HepG2 (cell line): ENCODE measurements around the gene SCYL1. TPM values are rescaled to one million over a fixed set of nuclear protein-coding genes. Genes with fewer than 3 reads are reported as not detected.
A peak's percentile ranks its signal among the peaks of the same experiment; 100 is the strongest.

Source experiments
- EEA1 ChIP-seq: sonication (generic); formaldehyde crosslinking; IDR thresholded peaks from 2 replicates; pipeline ENCODE4 v1.5.1; 2020; ENCODE audit warnings: mild to moderate bottlenecking, missing genetic modification reagents, borderline replicate concordance
- HNF4G ChIP-seq, 2 experiments: sonication (generic) in 1 of 2; formaldehyde crosslinking in 1 of 2; IDR thresholded peaks; 2 replicates each; pipeline versions ENCODE4 v1.4.0 to v1.6.1; 2011 to 2020; ENCODE audit warnings: borderline replicate concordance in 2 of 2, low read depth in 2 of 2, mild to moderate bottlenecking in 2 of 2, low read length in 1 of 2, missing genetic modification reagents in 1 of 2, moderate library complexity in 1 of 2
- HOXA5 ChIP-seq: sonication (generic); formaldehyde crosslinking; IDR thresholded peaks from 2 replicates; pipeline ENCODE4 v1.4.0; 2020; ENCODE audit warnings: missing genetic modification reagents
- KDM3A ChIP-seq: IDR thresholded peaks from 2 replicates; pipeline ENCODE4 v1.6.1; 2018; ENCODE audit warnings: low read depth, missing compliant biosample characterization
- MBD4 ChIP-seq: IDR thresholded peaks from 2 replicates; pipeline ENCODE4 v1.6.1; 2012; ENCODE audit warnings: low read length, inconsistent platforms, borderline replicate concordance
- MZF1 ChIP-seq: sonication (generic); formaldehyde crosslinking; IDR thresholded peaks from 2 replicates; pipeline ENCODE4 v1.8.1; 2023; ENCODE audit warnings: mild to moderate bottlenecking, missing genetic modification reagents, borderline replicate concordance
- NBN ChIP-seq: fragments of 450-650 bp; conservative IDR thresholded peaks from 2 replicates; pipeline ENCODE4 v1.6.1; 2017
- NFYC ChIP-seq: IDR thresholded peaks from 2 replicates; pipeline ENCODE4 v1.6.1; 2016; ENCODE audit warnings: missing genetic modification reagents, missing compliant biosample characterization
- REPIN1 ChIP-seq: sonication (generic); formaldehyde crosslinking; IDR thresholded peaks from 2 replicates; pipeline ENCODE4 v1.8.0; 2022; ENCODE audit warnings: missing genetic modification reagents, low read depth, mild to moderate bottlenecking, borderline replicate concordance
- SMAD1 ChIP-seq: sonication (generic); formaldehyde crosslinking; IDR thresholded peaks from 2 replicates; pipeline ENCODE4 v1.4.0; 2020; ENCODE audit warnings: missing genetic modification reagents, low read depth, mild to moderate bottlenecking, borderline replicate concordance
- TBP ChIP-seq: sonication (generic); formaldehyde crosslinking; IDR thresholded peaks from 2 replicates; pipeline ENCODE4 v1.5.0; 2020; ENCODE audit warnings: missing genetic modification reagents
- WIZ ChIP-seq: sonication (generic); formaldehyde crosslinking; IDR thresholded peaks from 2 replicates; pipeline ENCODE4 v1.5.1; 2020; ENCODE audit warnings: mild to moderate bottlenecking, missing genetic modification reagents
- ZIK1 ChIP-seq: sonication (generic); formaldehyde crosslinking; IDR thresholded peaks from 2 replicates; pipeline ENCODE4 v1.5.0; 2020; ENCODE audit warnings: mild to moderate bottlenecking, low read depth, missing genetic modification reagents, borderline replicate concordance
- ZNF264 ChIP-seq: sonication (generic); formaldehyde crosslinking; IDR thresholded peaks from 2 replicates; pipeline ENCODE4 v1.4.0; 2020; ENCODE audit warnings: missing genetic modification reagents
- ZNF350 ChIP-seq: sonication (generic); formaldehyde crosslinking; IDR thresholded peaks from 2 replicates; pipeline ENCODE4 v1.4.0; 2020; ENCODE audit warnings: mild to moderate bottlenecking, low read depth, missing genetic modification reagents, borderline replicate concordance
- ZNF75D ChIP-seq: sonication (generic); formaldehyde crosslinking; IDR thresholded peaks from 2 replicates; pipeline ENCODE4 v1.8.1; 2023; ENCODE audit warnings: missing genetic modification reagents, mild to moderate bottlenecking, borderline replicate concordance
- ZNF761 ChIP-seq: sonication (generic); formaldehyde crosslinking; conservative IDR thresholded peaks from 2 replicates; pipeline ENCODE4 v1.4.0; 2020; ENCODE audit warnings: mild to moderate bottlenecking, missing genetic modification reagents
- ZNF781 ChIP-seq: sonication (generic); formaldehyde crosslinking; IDR thresholded peaks from 2 replicates; pipeline ENCODE4 v1.5.1; 2020; ENCODE audit warnings: borderline replicate concordance, mild to moderate bottlenecking, missing genetic modification reagents; ENCODE audit errors: not compliant biosample characterization
- ZNF850 ChIP-seq: sonication (generic); formaldehyde crosslinking; conservative IDR thresholded peaks from 2 replicates; pipeline ENCODE4 v1.9.0; 2021; ENCODE audit warnings: mild to moderate bottlenecking, missing genetic modification reagents
- ZNF878 ChIP-seq: sonication (generic); formaldehyde crosslinking; IDR thresholded peaks from 2 replicates; pipeline ENCODE4 v1.8.1; 2023; ENCODE audit warnings: mild to moderate bottlenecking, missing genetic modification reagents, moderate library complexity
- polyA plus RNA-seq, 8 experiments: library from polyadenylated mRNA; depleted of rRNA in 3 of 8; stranded (reverse) in 7 of 8; unstranded in 1 of 8; fragments of >200 nt; fragmentation: Illumina TruSeq in 4 of 8; extraction: Trizol in 4 of 8; gene quantifications; 2 replicates each; pipeline versions ENCODE4 v1.2.1 to v1.2.3, GENCODE V29; 2011 to 2016; ENCODE audit warnings: low read depth in 4 of 8, missing spikeins in 1 of 8, mixed read lengths in 1 of 8; ENCODE audit not compliant: insufficient read depth in 1 of 8
- total RNA-seq, 5 experiments: library from RNA; depleted of rRNA; stranded (reverse); fragments of >200 nt; fragmentation: Illumina TruSeq; extraction: Trizol; gene quantifications; 2 replicates each; pipeline ENCODE4 v1.2.3, GENCODE V29; 2016; ENCODE audit warnings: low read depth in 1 of 5
- TF ChIP-seq, protein P1 (sequence below): sonication (generic); formaldehyde crosslinking; IDR thresholded peaks from 2 replicates; pipeline ENCODE4 v1.5.1; 2020; ENCODE audit warnings: missing genetic modification reagents, mild to moderate bottlenecking, borderline replicate concordance
- TF ChIP-seq, protein P2 (sequence below): sonication (generic); formaldehyde crosslinking; IDR thresholded peaks from 2 replicates; pipeline ENCODE4 v1.4.0; 2020; ENCODE audit warnings: missing genetic modification reagents, borderline replicate concordance
- TF ChIP-seq, protein P3 (sequence below): sonication (generic); formaldehyde crosslinking; IDR thresholded peaks from 2 replicates; pipeline ENCODE4 v1.4.0; 2020; ENCODE audit warnings: missing genetic modification reagents
- TF ChIP-seq, protein P4 (sequence below): IDR thresholded peaks from 2 replicates; pipeline ENCODE4 v1.6.1; 2016; ENCODE audit warnings: missing biosample characterization, missing genetic modification reagents, low read depth

SCYL1 gene
- total and polyA plus RNA-seq, 2 of the 13 experiments (the other 11 are each of a cell fraction or from before 2014, with no cell fraction given), result 65.9 to 103 TPM

DNA sequence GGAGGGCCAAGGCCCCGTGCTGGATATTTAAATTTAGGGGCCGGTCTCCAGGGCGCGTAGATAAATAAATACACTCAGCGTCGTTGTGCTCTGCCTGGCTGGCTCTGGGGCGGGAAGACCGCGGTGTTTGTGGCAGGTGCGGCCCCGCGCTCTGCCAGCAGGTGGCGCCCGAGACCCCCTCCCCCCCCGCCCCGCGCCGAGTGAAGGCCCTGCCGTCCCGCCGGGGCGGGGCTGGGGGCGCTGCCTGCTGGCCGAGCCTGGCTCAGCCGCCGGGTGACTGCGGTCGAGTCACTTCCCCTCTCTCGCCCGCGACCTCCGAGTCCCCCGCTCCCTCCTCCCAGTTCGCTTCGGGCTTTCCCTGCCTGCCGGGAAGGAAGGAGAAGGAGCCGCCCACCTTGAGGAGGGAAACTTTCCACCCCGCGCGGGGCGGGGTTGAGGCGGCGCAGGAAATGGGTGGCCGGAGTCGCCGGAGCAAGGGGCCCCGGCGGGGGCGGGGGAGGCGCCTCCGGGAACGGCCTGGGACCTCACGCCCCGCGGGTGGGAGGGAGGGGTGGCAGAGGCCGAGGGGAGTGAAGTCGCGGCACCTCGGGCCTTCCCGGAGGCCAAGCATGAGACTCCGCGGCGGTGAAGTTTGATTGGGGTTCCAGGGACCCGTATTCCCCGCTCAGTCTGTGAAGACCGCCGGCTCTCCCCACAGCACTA, 49.4 kb downstream of the SCYL1 start (continued):
- TF ChIP-seq, protein P1, sequence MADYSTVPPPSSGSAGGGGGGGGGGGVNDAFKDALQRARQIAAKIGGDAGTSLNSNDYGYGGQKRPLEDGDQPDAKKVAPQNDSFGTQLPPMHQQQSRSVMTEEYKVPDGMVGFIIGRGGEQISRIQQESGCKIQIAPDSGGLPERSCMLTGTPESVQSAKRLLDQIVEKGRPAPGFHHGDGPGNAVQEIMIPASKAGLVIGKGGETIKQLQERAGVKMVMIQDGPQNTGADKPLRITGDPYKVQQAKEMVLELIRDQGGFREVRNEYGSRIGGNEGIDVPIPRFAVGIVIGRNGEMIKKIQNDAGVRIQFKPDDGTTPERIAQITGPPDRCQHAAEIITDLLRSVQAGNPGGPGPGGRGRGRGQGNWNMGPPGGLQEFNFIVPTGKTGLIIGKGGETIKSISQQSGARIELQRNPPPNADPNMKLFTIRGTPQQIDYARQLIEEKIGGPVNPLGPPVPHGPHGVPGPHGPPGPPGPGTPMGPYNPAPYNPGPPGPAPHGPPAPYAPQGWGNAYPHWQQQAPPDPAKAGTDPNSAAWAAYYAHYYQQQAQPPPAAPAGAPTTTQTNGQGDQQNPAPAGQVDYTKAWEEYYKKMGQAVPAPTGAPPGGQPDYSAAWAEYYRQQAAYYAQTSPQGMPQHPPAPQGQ (CRISPR knock-in tag), result no peak
- no peak for TF ChIP-seq ZNF781 (CRISPR knock-in tag)
- TF ChIP-seq ZIK1 (CRISPR knock-in tag), result no peak
- no peak for TF ChIP-seq REPIN1 (CRISPR knock-in tag)
- TF ChIP-seq TBP, result no peak
- TF ChIP-seq SMAD1, result no peak
- TF ChIP-seq HNF4G (IDR thresholded peaks at IDR 0.05; ENCODE audit: borderline replicate concordance, low read depth, low read length), result no peak
- TF ChIP-seq HNF4G (CRISPR knock-in tag; IDR thresholded peaks at IDR 0.05; ENCODE audit: borderline replicate concordance, low read depth), result no peak
- TF ChIP-seq WIZ (CRISPR knock-in tag), result no peak
- TF ChIP-seq ZNF350 (CRISPR knock-in tag), result no peak
- TF ChIP-seq, protein P2, sequence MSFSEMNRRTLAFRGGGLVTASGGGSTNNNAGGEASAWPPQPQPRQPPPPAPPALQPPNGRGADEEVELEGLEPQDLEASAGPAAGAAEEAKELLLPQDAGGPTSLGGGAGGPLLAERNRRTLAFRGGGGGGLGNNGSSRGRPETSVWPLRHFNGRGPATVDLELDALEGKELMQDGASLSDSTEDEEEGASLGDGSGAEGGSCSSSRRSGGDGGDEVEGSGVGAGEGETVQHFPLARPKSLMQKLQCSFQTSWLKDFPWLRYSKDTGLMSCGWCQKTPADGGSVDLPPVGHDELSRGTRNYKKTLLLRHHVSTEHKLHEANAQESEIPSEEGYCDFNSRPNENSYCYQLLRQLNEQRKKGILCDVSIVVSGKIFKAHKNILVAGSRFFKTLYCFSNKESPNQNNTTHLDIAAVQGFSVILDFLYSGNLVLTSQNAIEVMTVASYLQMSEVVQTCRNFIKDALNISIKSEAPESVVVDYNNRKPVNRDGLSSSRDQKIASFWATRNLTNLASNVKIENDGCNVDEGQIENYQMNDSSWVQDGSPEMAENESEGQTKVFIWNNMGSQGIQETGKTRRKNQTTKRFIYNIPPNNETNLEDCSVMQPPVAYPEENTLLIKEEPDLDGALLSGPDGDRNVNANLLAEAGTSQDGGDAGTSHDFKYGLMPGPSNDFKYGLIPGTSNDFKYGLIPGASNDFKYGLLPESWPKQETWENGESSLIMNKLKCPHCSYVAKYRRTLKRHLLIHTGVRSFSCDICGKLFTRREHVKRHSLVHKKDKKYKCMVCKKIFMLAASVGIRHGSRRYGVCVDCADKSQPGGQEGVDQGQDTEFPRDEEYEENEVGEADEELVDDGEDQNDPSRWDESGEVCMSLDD (CRISPR knock-in tag), result no peak
- no peak for TF ChIP-seq EEA1 (CRISPR knock-in tag)
- TF ChIP-seq MZF1 (CRISPR knock-in tag), result no peak
- TF ChIP-seq ZNF878 (CRISPR knock-in tag), result no peak
- TF ChIP-seq ZNF850, result no peak
- TF ChIP-seq ZNF761 (CRISPR knock-in tag), result no peak
- TF ChIP-seq, protein P3, sequence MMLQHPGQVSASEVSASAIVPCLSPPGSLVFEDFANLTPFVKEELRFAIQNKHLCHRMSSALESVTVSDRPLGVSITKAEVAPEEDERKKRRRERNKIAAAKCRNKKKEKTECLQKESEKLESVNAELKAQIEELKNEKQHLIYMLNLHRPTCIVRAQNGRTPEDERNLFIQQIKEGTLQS (CRISPR knock-in tag), result no peak; the same call in 1 of the 2 replicates
- TF ChIP-seq KDM3A (CRISPR knock-in tag), result no peak
- TF ChIP-seq, protein P4, sequence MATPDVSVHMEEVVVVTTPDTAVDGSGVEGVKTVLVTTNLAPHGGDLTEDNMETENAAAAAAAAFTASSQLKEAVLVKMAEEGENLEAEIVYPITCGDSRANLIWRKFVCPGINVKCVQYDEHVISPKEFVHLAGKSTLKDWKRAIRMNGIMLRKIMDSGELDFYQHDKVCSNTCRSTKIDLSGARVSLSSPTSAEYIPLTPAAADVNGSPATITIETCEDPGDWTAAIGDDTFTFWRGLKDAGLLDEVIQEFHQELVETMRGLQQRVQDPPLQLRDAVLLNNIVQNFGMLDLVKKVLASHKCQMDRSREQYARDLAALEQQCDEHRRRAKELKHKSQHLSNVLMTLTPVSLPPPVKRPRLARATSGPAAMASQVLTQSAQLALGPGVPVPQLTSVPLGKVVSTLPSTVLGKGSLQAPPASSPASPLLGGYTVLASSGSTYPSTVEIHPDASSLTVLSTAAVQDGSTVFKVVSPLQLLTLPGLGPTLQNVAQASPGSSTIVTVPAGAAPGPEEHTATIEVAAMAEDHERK (CRISPR knock-in tag), result no peak
- no peak for TF ChIP-seq ZNF75D (CRISPR knock-in tag)
- TF ChIP-seq HOXA5 (CRISPR knock-in tag), result peak; percentile 78; the same call in 1 of the 2 replicates
- TF ChIP-seq MBD4, result no peak
- no peak for TF ChIP-seq NFYC
- TF ChIP-seq NBN, result no peak
- TF ChIP-seq ZNF264 (CRISPR knock-in tag), result no peak
